ENCODE results near the gene SPATS2. TPM values are rescaled to one million over a fixed set of nuclear protein-coding genes. Genes with fewer than 3 reads are reported as not detected.

Gene SPATS2
- total RNA-seq, 4 donors from 2014 or later: 5.3 to 7.8 (median 6.7) TPM

DNA sequence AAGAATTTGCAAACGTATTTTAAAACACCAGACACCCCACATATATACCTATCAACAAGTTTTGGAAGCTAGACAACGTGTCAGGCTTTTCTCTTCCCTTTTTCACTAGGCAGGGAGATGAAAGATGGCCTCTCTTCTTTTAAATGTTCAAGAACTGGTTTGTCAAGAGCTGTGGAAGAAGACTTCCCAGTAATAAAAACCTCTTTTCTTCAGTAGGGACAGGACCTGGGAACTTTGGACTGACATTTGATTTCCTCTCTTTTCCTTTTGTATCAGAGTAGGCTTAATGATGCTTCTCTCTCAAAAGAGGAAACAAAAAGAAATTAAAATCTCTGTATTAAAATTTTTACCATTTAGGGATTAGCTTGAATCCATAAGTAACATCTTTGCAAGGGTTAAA lies 49.6 kb downstream of the SPATS2 start:
- in situ Hi-C loops (cut with MboI; ENCODE audit: low sequenced_read_pairs in 4 of 4): no loop called here
- Histone ChIP-seq H3K9me3 (no peaks in the 10 kb centered on the region), H3K27me3 (no peaks in the 10 kb centered on the region), H3K4me3 (no peak overlapping the region), H3K27ac (no peak overlapping the region), H3K4me1 (peaks cover 0 to 21% of the 10 kb centered on the region in 2 donors), H3K36me3 (no peaks in the 10 kb centered on the region)
- ATAC-seq: no peak
- no peak for TF ChIP-seq POLR2A (IDR thresholded peaks at IDR 0.05)
- TF ChIP-seq, protein P1, sequence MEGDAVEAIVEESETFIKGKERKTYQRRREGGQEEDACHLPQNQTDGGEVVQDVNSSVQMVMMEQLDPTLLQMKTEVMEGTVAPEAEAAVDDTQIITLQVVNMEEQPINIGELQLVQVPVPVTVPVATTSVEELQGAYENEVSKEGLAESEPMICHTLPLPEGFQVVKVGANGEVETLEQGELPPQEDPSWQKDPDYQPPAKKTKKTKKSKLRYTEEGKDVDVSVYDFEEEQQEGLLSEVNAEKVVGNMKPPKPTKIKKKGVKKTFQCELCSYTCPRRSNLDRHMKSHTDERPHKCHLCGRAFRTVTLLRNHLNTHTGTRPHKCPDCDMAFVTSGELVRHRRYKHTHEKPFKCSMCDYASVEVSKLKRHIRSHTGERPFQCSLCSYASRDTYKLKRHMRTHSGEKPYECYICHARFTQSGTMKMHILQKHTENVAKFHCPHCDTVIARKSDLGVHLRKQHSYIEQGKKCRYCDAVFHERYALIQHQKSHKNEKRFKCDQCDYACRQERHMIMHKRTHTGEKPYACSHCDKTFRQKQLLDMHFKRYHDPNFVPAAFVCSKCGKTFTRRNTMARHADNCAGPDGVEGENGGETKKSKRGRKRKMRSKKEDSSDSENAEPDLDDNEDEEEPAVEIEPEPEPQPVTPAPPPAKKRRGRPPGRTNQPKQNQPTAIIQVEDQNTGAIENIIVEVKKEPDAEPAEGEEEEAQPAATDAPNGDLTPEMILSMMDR (IDR thresholded peaks at IDR 0.05 in 4 of 5, conservative IDR thresholded peaks at IDR 0.05 in 1 of 5): no peak
- DNase-seq: no peak
- intact Hi-C loops (cut with DNase I; ENCODE audit: low total_unique reads): no loop called here

DNA sequence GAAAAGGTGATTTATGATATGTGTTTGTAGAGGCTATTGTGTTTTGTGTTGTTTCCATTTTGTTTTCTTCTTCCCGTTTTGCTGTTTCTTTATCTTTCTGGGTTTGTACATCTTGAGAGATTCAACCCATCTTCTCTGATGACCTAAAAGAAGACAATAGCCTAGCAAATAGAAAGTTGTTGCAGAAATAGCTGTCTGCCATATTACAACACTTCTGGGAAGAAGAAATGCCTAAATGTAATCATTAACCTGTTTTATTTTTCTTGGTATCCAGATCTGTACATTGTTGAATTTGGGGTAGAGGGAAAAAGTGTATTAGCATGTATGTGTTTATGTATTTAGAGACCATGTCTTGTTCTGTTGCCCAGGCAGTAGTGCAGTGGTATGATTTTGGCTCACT lies 50.3 kb downstream of the SPATS2 start:
- Histone ChIP-seq H3K27me3 (no peaks in the 10 kb centered on the region), H3K4me1 (peaks cover 0 to 21% of the 10 kb centered on the region in 2 donors), H3K4me3 (no peak overlapping the region), H3K36me3 (no peaks in the 10 kb centered on the region), H3K9me3 (no peaks in the 10 kb centered on the region), H3K27ac (no peak overlapping the region)
- ATAC-seq (no peak), DNase-seq (no peak)
- in situ Hi-C loops (cut with MboI; ENCODE audit: low sequenced_read_pairs in 4 of 4): no loop called here
- TF ChIP-seq, protein P1 (IDR thresholded peaks at IDR 0.05 in 4 of 5, conservative IDR thresholded peaks at IDR 0.05 in 1 of 5): no peak
- no peak for TF ChIP-seq POLR2A (IDR thresholded peaks at IDR 0.05)
- intact Hi-C loops (cut with DNase I; ENCODE audit: low total_unique reads): no loop called here

DNA sequence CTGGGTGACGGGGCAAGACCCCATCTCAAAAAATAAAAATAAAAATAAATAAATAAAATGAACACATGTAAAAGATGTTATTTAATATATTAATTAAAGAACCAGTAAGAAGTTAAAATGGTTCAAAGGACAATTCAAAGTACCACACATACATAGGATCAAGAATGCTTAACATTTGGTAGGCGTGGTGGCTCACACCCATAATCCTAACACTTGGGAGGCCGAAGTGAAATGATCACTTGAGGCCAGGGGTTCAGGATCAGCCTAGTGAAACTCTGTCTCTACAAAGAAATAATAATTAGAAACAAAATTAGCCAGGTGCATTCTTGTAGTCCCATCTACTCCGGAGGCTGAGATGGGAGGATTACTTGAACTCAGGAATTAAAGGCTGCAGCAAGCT lies 53.3 kb downstream of the SPATS2 start:
- Histone ChIP-seq H3K4me3 (no peak overlapping the region), H3K27ac (no peak overlapping the region), H3K4me1 (peaks cover 0 to 18% of the 10 kb centered on the region in 2 donors), H3K27me3 (no peaks in the 10 kb centered on the region), H3K36me3 (peaks cover 0 to 2% of the 10 kb centered on the region in 2 donors), H3K9me3 (no peaks in the 10 kb centered on the region)
- intact Hi-C loops (cut with DNase I; ENCODE audit: low total_unique reads) (no loop called here), in situ Hi-C loops (cut with MboI; ENCODE audit: low sequenced_read_pairs in 4 of 4) (no loop called here)
- ATAC-seq: no peak
- no peak for DNase-seq
- TF ChIP-seq, protein P1 (IDR thresholded peaks at IDR 0.05 in 4 of 5, conservative IDR thresholded peaks at IDR 0.05 in 1 of 5): no peak
- TF ChIP-seq POLR2A (IDR thresholded peaks at IDR 0.05): no peak

DNA sequence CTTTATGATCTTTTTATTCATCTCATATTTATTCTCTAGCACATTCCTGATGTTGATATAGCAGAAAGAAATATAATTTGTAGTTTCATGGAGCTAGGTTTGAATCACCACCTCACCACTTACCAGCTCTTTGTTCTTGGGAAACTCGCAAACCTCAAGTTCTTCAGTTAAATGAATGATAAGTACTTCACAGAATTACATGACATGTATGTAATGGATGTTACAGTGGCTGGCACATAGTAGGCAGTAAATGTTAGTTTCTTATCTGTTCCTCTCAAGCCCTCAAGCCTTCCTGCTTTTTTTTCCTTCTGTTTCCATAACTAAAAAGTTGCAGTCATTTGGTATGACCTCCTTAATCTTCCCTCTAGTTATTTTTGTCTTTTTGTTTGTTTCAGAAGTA lies 54.9 kb downstream of the SPATS2 start:
- Histone ChIP-seq H3K27ac (no peak overlapping the region), H3K9me3 (no peaks in the 10 kb centered on the region), H3K4me3 (no peak overlapping the region), H3K4me1 (peaks cover 0 to 13% of the 10 kb centered on the region in 2 donors), H3K27me3 (no peaks in the 10 kb centered on the region), H3K36me3 (peaks cover 0 to 5% of the 10 kb centered on the region in 2 donors)
- intact Hi-C loops (cut with DNase I; ENCODE audit: low total_unique reads): no loop called here
- TF ChIP-seq, protein P1 (IDR thresholded peaks at IDR 0.05 in 4 of 5, conservative IDR thresholded peaks at IDR 0.05 in 1 of 5): no peak
- no peak for TF ChIP-seq POLR2A (IDR thresholded peaks at IDR 0.05)
- DNase-seq (no peak), ATAC-seq (no peak)
- in situ Hi-C loops (cut with MboI; ENCODE audit: low sequenced_read_pairs in 4 of 4): no loop called here

DNA sequence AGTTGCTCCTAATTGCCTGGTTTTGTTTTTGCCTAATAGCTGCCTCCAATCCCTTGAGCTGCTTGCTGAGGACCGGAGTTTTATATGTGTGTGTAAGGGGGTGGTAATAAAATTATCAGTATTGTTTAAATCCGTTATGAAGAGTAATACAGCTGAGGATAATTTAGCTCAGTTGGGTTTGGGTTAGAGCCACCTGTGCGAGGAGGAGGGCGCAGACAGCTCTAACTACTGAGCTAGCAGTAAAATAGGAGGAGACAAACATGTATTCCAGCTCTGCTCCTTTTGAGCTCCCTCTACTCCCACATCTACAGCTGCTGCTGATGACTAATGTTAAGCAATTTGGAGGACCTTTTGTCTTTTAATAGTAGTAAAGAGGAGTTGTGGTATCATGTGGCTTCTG lies 61.5 kb downstream of the SPATS2 start:
- H3K36me3 ChIP-seq: peaks cover 0 to 5% of the 10 kb centered on the region in 2 donors
- intact Hi-C loops (cut with DNase I; ENCODE audit: low total_unique reads): no loop called here
- no peak overlapping the region for H3K4me3 ChIP-seq
- peak overlapping the region in 1 of 4 donors; percentile 6 for H3K27ac ChIP-seq
- H3K27me3 ChIP-seq: no peaks in the 10 kb centered on the region
- no peaks in the 10 kb centered on the region for H3K9me3 ChIP-seq
- in situ Hi-C loops (cut with MboI; ENCODE audit: low sequenced_read_pairs in 4 of 4): no loop called here
- ATAC-seq (peak; percentile 56 to 69), DNase-seq (no peak)
- peaks cover 0 to 8% of the 10 kb centered on the region in 2 donors for H3K4me1 ChIP-seq
- TF ChIP-seq POLR2A (IDR thresholded peaks at IDR 0.05): no peak
- TF ChIP-seq, protein P1 (IDR thresholded peaks at IDR 0.05 in 4 of 5, conservative IDR thresholded peaks at IDR 0.05 in 1 of 5): no peak
